ENCODE measurements around the gene EML2.

Gene EML2

GRCh38 chr19:45613926-45614725, 25.1 kb downstream of the EML2 start:
- peak; percentile 36 to 41 for DNase-seq

- no peak for DNase-seq
These were observed 30.2 kb downstream of the EML2 start for GRCh38 chr19:45608948-45609347.

- peak; percentile 24 to 47 for DNase-seq
These were observed 31.8 kb downstream of the EML2 start for GRCh38 chr19:45607071-45608029.

- DNase-seq = no peak
These were observed 37.4 kb downstream of the EML2 start, which contains the start of gene GPR4 for GRCh38 chr19:45601524-45602374. Gene GPR4, minus strand, starts transcription at chr19:45602212. Its CDS starts 10,346 bp downstream, at chr19:45591866.

- no peak for DNase-seq
These were observed 38.1 kb downstream of the EML2 start for GRCh38 chr19:45601115-45601514.

- DNase-seq = no peak
These were observed 38.8 kb downstream of the EML2 start for GRCh38 chr19:45600340-45600885.

- DNase-seq = no peak
These were observed 39.9 kb downstream of the EML2 start for GRCh38 chr19:45599286-45599685.

- DNase-seq = peak; percentile 8 to 14
These were observed 40.8 kb downstream of the EML2 start for GRCh38 chr19:45598267-45599001.

- DNase-seq = no peak
These were observed 41.6 kb downstream of the EML2 start for GRCh38 chr19:45597425-45598111.

- no peak for DNase-seq
These were observed 43.4 kb downstream of the EML2 start for GRCh38 chr19:45595814-45596213.

- no peak for DNase-seq
These were observed 45.7 kb downstream of the EML2 start for GRCh38 chr19:45593520-45593919.

- DNase-seq = no peak
These were observed 46.8 kb downstream of the EML2 start for GRCh38 chr19:45592366-45592765.

- no peak for DNase-seq
These were observed 47.6 kb downstream of the EML2 start for GRCh38 chr19:45591638-45592005.

GRCh38 chr19:45591004-45591637, 48.1 kb downstream of the EML2 start:
- peak; percentile 28 to 33 for DNase-seq

- no peak for DNase-seq
These were observed 48.7 kb downstream of the EML2 start for GRCh38 chr19:45590300-45591003.

GRCh38 chr19:45589768-45590167, 49.4 kb downstream of the EML2 start:
- DNase-seq = no peak

- no peak for DNase-seq
These were observed 51.3 kb downstream of the EML2 start for GRCh38 chr19:45587873-45588272.

GRCh38 chr19:45585158-45585577, 54.0 kb downstream of the EML2 start:
- no peak for DNase-seq

GRCh38 chr19:45584332-45585157, 54.7 kb downstream of the EML2 start, which contains the start of gene OPA3:
Gene OPA3, minus strand, starts transcription at chr19:45584802. Its CDS starts 38 bp downstream, at chr19:45584764.
- peak; percentile 99 to 100 for DNase-seq
